SH-SY5Y (cell line): ENCODE measurements around the gene PARD3.
A peak's percentile ranks its signal among the peaks of the same experiment; 100 is the strongest.

Source experiments
- GATA2 ChIP-seq: IDR thresholded peaks from 2 replicates; pipeline ENCODE4 v1.6.1; 2011; ENCODE audit warnings: mild to moderate bottlenecking, low read depth, low read length
- GATA3 ChIP-seq: IDR thresholded peaks from 2 replicates; pipeline ENCODE4 v1.6.1; 2011; ENCODE audit warnings: low read depth, mild to moderate bottlenecking, low read length, moderate library complexity

The PARD3 gene

GRCh38 chr10:34815185-34816084 is at the start of gene PARD3:
Gene PARD3 (minus strand): TSS chr10:34815296. CDS start chr10:34814995, 301 bp downstream.
- no peak for TF ChIP-seq GATA3
- no peak for TF ChIP-seq GATA2

GRCh38 chr10:34864149-34865067 is 49.3 kb upstream of the PARD3 start:
- TF ChIP-seq GATA2 (no peak), GATA3 (no peak)

- TF ChIP-seq GATA2 (no peak), GATA3 (no peak)
These were observed 47.8 kb upstream of the PARD3 start for GRCh38 chr10:34862892-34863291.

- TF ChIP-seq GATA3 = no peak
- no peak for TF ChIP-seq GATA2
These were observed 46.4 kb upstream of the PARD3 start for GRCh38 chr10:34861293-34862021.

GRCh38 chr10:34859170-34859569 is 44.1 kb upstream of the PARD3 start:
- TF ChIP-seq GATA2 (no peak), GATA3 (no peak)

GRCh38 chr10:34858003-34858402 is 42.9 kb upstream of the PARD3 start:
- no peak for TF ChIP-seq GATA3
- 0 out of 2 replicates have a peak, but pooled peaks have one; percentile 19 for TF ChIP-seq GATA2

- TF ChIP-seq GATA2 (no peak), GATA3 (no peak)
These were observed 39.1 kb upstream of the PARD3 start for GRCh38 chr10:34854147-34854601.

GRCh38 chr10:34853357-34853756 is 38.3 kb upstream of the PARD3 start:
- TF ChIP-seq GATA2 = no peak
- no peak for TF ChIP-seq GATA3

GRCh38 chr10:34850558-34850957 is 35.5 kb upstream of the PARD3 start:
- no peak for TF ChIP-seq GATA2

GRCh38 chr10:34850036-34850435 is 34.9 kb upstream of the PARD3 start:
- TF ChIP-seq GATA3 (no peak), GATA2 (no peak)

- no peak for TF ChIP-seq GATA2
- TF ChIP-seq GATA3 = no peak
These were observed 30.0 kb upstream of the PARD3 start for GRCh38 chr10:34845070-34845469.

GRCh38 chr10:34844448-34844847 is 29.4 kb upstream of the PARD3 start:
- no peak for TF ChIP-seq GATA3
- no peak for TF ChIP-seq GATA2

GRCh38 chr10:34838366-34838900 is 23.3 kb upstream of the PARD3 start:
- TF ChIP-seq GATA2 (no peak), GATA3 (no peak)

- TF ChIP-seq GATA3 = no peak
- no peak for TF ChIP-seq GATA2
These were observed 20.9 kb upstream of the PARD3 start for GRCh38 chr10:34835908-34836508.
